HepG2 (cell line): ENCODE measurements around the gene ZFP36L2. TPM values are rescaled to one million over a fixed set of nuclear protein-coding genes. Genes with fewer than 3 reads are reported as not detected.

Experiments used
- ATAC-seq: fragments of 200-7000 bp; cut with Tn5 transposase; 3 replicates; pipeline ENCODE4 v1.9.1; 2020; ENCODE audit warnings: mild to moderate bottlenecking, moderate library complexity
- BruUV-seq: library from RNA; stranded (reverse); fragments of 400-500 nt; replicated peaks from 2 replicates; lab custom pipeline; 2021; lab: Mats Ljungman, UMichigan
- CTCF ChIA-PET: fragments of 300-600 bp; formaldehyde crosslinking; extraction: SDS; loops from one replicate; lab custom pipeline; 2021; ENCODE audit warnings: low total read pairs, inconsistent platforms, low intra/inter-chr PET ratio; lab: Yijun Ruan, JAX
- POLR2A ChIA-PET: fragments of 350-600 bp; sonication (Branson Sonifier 250); formaldehyde crosslinking; loops from one replicate; lab custom pipeline; 2020; ENCODE audit warnings: antibody characterized with exemption, inconsistent platforms; lab: Yijun Ruan, JAX
- DNase-seq: peaks from one replicate; pipeline ENCODE4 v3.0.0-alpha.2; 2015; ENCODE audit warnings: low spot score
- FAIRE-seq: peaks from 3 replicates; lab custom pipeline; 2011; peaks lifted over from hg19 to GRCh38; lab: Jason Lieb, UNC
- H2AFZ ChIP-seq: one replicate; pipeline ENCODE4 v1.6.1; 2011; ENCODE audit warnings: low read length, inconsistent platforms
- H3K27ac ChIP-seq: fragments of 300-600 bp; 3 replicates; pipeline ENCODE4 v1.8.0; 2011; ENCODE audit warnings: mixed run types, mild to moderate bottlenecking, mixed read lengths, low read length, inconsistent platforms; ENCODE audit not compliant: insufficient read depth; ENCODE audit errors: extremely low read length
- H3K27me3 ChIP-seq, 2 experiments: fragments of 200-600 bp in 1 of 2; 2 replicates in 1 of 2; 3 replicates in 1 of 2; pipeline versions ENCODE4 v1.6.0 to v1.8.0; 2011; ENCODE audit warnings: low read length in 2 of 2, mild to moderate bottlenecking in 2 of 2, moderate library complexity in 2 of 2, inconsistent platforms in 1 of 2; ENCODE audit not compliant: insufficient read depth in 2 of 2, control insufficient read depth in 1 of 2
- H3K36me3 ChIP-seq, 2 experiments: fragments of 200-600 bp in 1 of 2; replicated peaks in 1 of 2; 2 replicates in 1 of 2; 3 replicates in 1 of 2; pipeline versions ENCODE4 v1.5.1 to v1.8.0; 2011; ENCODE audit warnings: low read length in 2 of 2, inconsistent platforms in 1 of 2; ENCODE audit not compliant: insufficient read depth in 2 of 2, control insufficient read depth in 1 of 2
- H3K4me1 ChIP-seq: 2 replicates; pipeline ENCODE4 v1.5.1; 2012; ENCODE audit warnings: low read length, inconsistent platforms; ENCODE audit not compliant: insufficient read depth
- H3K4me2 ChIP-seq: 2 replicates; pipeline ENCODE4 v1.6.0; 2011; ENCODE audit warnings: low read depth, low read length, inconsistent platforms
- H3K4me3 ChIP-seq, 3 experiments: fragments of 200-600 bp in 1 of 3; sonication (generic), shearing (Covaris generic) in 1 of 3; replicated peaks in 1 of 3; 2 replicates each; pipeline ENCODE4 v1.5.1; 2011 to 2016; ENCODE audit warnings: low read length in 3 of 3, inconsistent platforms in 2 of 3, low read depth in 2 of 3, mild to moderate bottlenecking in 2 of 3, control low read depth in 1 of 3, mixed read lengths in 1 of 3; ENCODE audit not compliant: insufficient read depth in 1 of 3
- H3K79me2 ChIP-seq: one replicate; pipeline ENCODE4 v1.6.1; 2011; ENCODE audit warnings: low read length, inconsistent platforms; ENCODE audit not compliant: insufficient read depth
- H3K9ac ChIP-seq: 2 replicates; pipeline ENCODE4 v1.6.0; 2011; ENCODE audit warnings: mild to moderate bottlenecking, low read depth, low read length, inconsistent platforms; ENCODE audit not compliant: insufficient read depth
- H3K9me3 ChIP-seq: 2 replicates; pipeline ENCODE4 v1.5.1; 2012; ENCODE audit warnings: mild to moderate bottlenecking, low read length
- H4K20me1 ChIP-seq: 2 replicates; pipeline ENCODE4 v1.6.0; 2011; ENCODE audit warnings: inconsistent platforms, mild to moderate bottlenecking, low read length, moderate library complexity; ENCODE audit not compliant: insufficient read depth
- CTCF ChIP-seq: sonication (generic); formaldehyde crosslinking; IDR thresholded peaks from 2 replicates; pipeline ENCODE4 v1.5.0; 2020; ENCODE audit warnings: mild to moderate bottlenecking, missing genetic modification reagents, moderate library complexity
- HNRNPK ChIP-seq: fragments of 200-400 bp; formaldehyde crosslinking; IDR thresholded peaks from 2 replicates; pipeline ENCODE4 v1.6.1; 2018; ENCODE audit warnings: low read length, low read depth, moderate library complexity, mild to moderate bottlenecking; ENCODE audit not compliant: poor library complexity, severe bottlenecking
- MAX ChIP-seq: IDR thresholded peaks from 2 replicates; pipeline ENCODE4 v1.6.1; 2012; ENCODE audit warnings: inconsistent platforms
- SIN3A ChIP-seq: IDR thresholded peaks from 2 replicates; pipeline ENCODE4 v1.6.1; 2011; ENCODE audit warnings: low read depth, mild to moderate bottlenecking, control low read depth, low read length, borderline replicate concordance
- ZNF331 ChIP-seq: sonication (generic); formaldehyde crosslinking; IDR thresholded peaks from 2 replicates; pipeline ENCODE4 v1.4.0; 2020; ENCODE audit warnings: missing genetic modification reagents
- ZNF639 ChIP-seq: conservative IDR thresholded peaks from 2 replicates; pipeline ENCODE4 v1.6.1; 2018; ENCODE audit warnings: missing genetic modification reagents
- ZNF652 ChIP-seq: IDR thresholded peaks from 2 replicates; pipeline ENCODE4 v1.6.1; 2016; ENCODE audit warnings: low read depth, borderline replicate concordance
- ZNF687 ChIP-seq: sonication (generic); formaldehyde crosslinking; IDR thresholded peaks from 2 replicates; pipeline ENCODE4 v1.5.1; 2020; ENCODE audit warnings: mild to moderate bottlenecking, missing genetic modification reagents, moderate library complexity
- WGBS: methylation state at CpG from one replicate; pipeline ENCODE4 v1.1.6; 2017; ENCODE audit warnings: low lambda C conversion rate; 5-methylcytosine and 5-hydroxymethylcytosine counted together
- in situ Hi-C: cut with HindIII; loops from 2 replicates; pipeline ENCODE4 v1.10.0; 2017; ENCODE audit warnings: low pct_unique_long_range_greater_than_20kb; ENCODE audit not compliant: extremely low pct_ligation_motif_present
- intact Hi-C: fragments of 100-400 bp; cut with micrococcal nuclease; formaldehyde crosslinking; loops from one replicate; pipeline ENCODE4 v1.10.0; 2022; ENCODE audit not compliant: unreplicated experiment
- polyA plus RNA-seq, 8 experiments: library from polyadenylated mRNA; depleted of rRNA in 3 of 8; stranded (reverse) in 7 of 8; unstranded in 1 of 8; fragments of >200 nt; fragmentation: Illumina TruSeq in 4 of 8; extraction: Trizol in 4 of 8; gene quantifications; 2 replicates each; pipeline versions ENCODE4 v1.2.1 to v1.2.3, GENCODE V29; 2011 to 2016; ENCODE audit warnings: low read depth in 4 of 8, missing spikeins in 1 of 8, mixed read lengths in 1 of 8; ENCODE audit not compliant: insufficient read depth in 1 of 8
- total RNA-seq, 5 experiments: library from RNA; depleted of rRNA; stranded (reverse); fragments of >200 nt; fragmentation: Illumina TruSeq; extraction: Trizol; gene quantifications; 2 replicates each; pipeline ENCODE4 v1.2.3, GENCODE V29; 2016; ENCODE audit warnings: low read depth in 1 of 5

ZFP36L2 gene
- total and polyA plus RNA-seq, 2 of the 13 experiments (the other 11 are each of a cell fraction or from before 2014, with no cell fraction given) = 11.2 to 21.8 TPM

GRCh38 chr2:43214253-43214652 is 12.2 kb downstream of the ZFP36L2 start:
- ATAC-seq (no peak), DNase-seq (no peak), FAIRE-seq (no peak)
- Histone ChIP-seq H3K4me2 (no peak overlapping the region), H3K27ac (no peak overlapping the region), H3K4me3 (no peak overlapping the region), H2AFZ (no peak overlapping the region), H3K4me1 (peaks cover 61% of the 10 kb centered on the region), H3K36me3 (no peaks in the 10 kb centered on the region), H3K9me3 (no peaks in the 10 kb centered on the region), H4K20me1 (no peaks in the 10 kb centered on the region), H3K27me3 (no peaks in the 10 kb centered on the region; a peak in 1 of 5 replicates), H3K79me2 (no peaks in the 10 kb centered on the region), H3K9ac (no peak overlapping the region)
- CTCF ChIA-PET = no interaction called here
- POLR2A ChIA-PET = interaction anchor here (0.9 to 2.4 kb wide), 3 partner anchors 12 to 20 kb away, joined by 3 to 12 read pairs (median 7); partner anchors contain the start of gene ZFP36L2
- 88% methylated on average over 3 of the region's 5 CpGs for WGBS
- no TSS peak for BruUV-seq
- TF ChIP-seq SIN3A = no peak
- peak; percentile 18; the same call in 1 of the 2 replicates for TF ChIP-seq ZNF687 (CRISPR knock-in tag)
- peak; percentile 50; the same call in 1 of the 2 replicates for TF ChIP-seq ZNF652 (CRISPR knock-in tag)
- peak; percentile 10; the same call in 1 of the 2 replicates for TF ChIP-seq CTCF (CRISPR knock-in tag)
- no peak for TF ChIP-seq ZNF639 (CRISPR knock-in tag)
- no peak for TF ChIP-seq HNRNPK
- no peak for TF ChIP-seq ZNF331 (CRISPR knock-in tag)
- no peak for TF ChIP-seq MAX
- in situ Hi-C loops = no loop called here
- intact Hi-C loops = no loop called here
